ENCODE results near the gene ARID1B. TPM values are rescaled to one million over a fixed set of nuclear protein-coding genes. Genes with fewer than 3 reads are reported as not detected.

The ARID1B gene
- total RNA-seq, 1 donor from 2014 or later = 43.4 TPM

- H3K4me3 ChIP-seq = no peak overlapping the region
- no peak for TF ChIP-seq CTCF (IDR thresholded peaks at IDR 0.05; ENCODE audit: borderline replicate concordance)
- peaks cover 96% of the 10 kb centered on the region for H3K4me1 ChIP-seq
- no peaks in the 10 kb centered on the region for H3K27me3 ChIP-seq (ENCODE audit: low read depth)
- DNase-seq = no peak
- H3K27ac ChIP-seq (replicated peaks) = no peak overlapping the region
- no peaks in the 10 kb centered on the region for H3K36me3 ChIP-seq
- intact Hi-C loops (cut with micrococcal nuclease) = no loop called here
- H3K9me3 ChIP-seq (replicated peaks) = no peaks in the 10 kb centered on the region
Observed at GRCh38 chr6:156884306-156884705, 107.1 kb downstream of the ARID1B start.

DNA sequence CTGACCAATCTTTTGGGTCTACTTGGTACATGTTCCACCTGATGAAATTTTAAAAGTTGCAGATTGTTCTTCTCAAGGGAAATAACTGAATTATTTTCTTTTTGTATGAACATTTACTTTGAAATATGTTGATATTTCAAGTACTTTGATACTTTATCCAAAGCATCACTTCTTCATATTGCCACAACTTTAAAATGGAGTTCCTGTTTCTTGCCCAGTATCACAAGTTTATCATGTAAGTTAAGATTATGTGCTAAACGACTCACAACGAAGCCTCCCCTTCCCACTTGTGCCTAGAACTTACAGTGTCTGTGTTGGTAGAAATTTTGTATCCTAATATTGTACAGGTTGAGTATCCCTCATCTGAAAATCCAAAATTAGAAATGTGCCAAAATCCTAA, 108.4 kb downstream of the ARID1B start:
- no peaks in the 10 kb centered on the region for H3K36me3 ChIP-seq
- peaks cover 98% of the 10 kb centered on the region for H3K4me1 ChIP-seq
- no peak for DNase-seq
- H3K27me3 ChIP-seq (ENCODE audit: low read depth) = no peaks in the 10 kb centered on the region
- peak overlapping the region; percentile 73 for H3K27ac ChIP-seq (replicated peaks)
- no peak overlapping the region for H3K4me3 ChIP-seq
- no peak for TF ChIP-seq CTCF (IDR thresholded peaks at IDR 0.05; ENCODE audit: borderline replicate concordance)
- H3K9me3 ChIP-seq (replicated peaks) = no peaks in the 10 kb centered on the region
- intact Hi-C loops (cut with micrococcal nuclease) = no loop called here

GRCh38 chr6:156886409-156886808, 109.2 kb downstream of the ARID1B start:
- TF ChIP-seq CTCF (IDR thresholded peaks at IDR 0.05; ENCODE audit: borderline replicate concordance) = no peak
- Histone ChIP-seq H3K4me3 (no peak overlapping the region), H3K4me1 (peaks cover 98% of the 10 kb centered on the region), H3K27me3 (ENCODE audit: low read depth) (no peaks in the 10 kb centered on the region), H3K36me3 (no peaks in the 10 kb centered on the region), H3K9me3 (replicated peaks) (no peaks in the 10 kb centered on the region), H3K27ac (replicated peaks) (peak overlapping the region; percentile 73)
- no peak for DNase-seq
- intact Hi-C loops (cut with micrococcal nuclease) = no loop called here

DNA sequence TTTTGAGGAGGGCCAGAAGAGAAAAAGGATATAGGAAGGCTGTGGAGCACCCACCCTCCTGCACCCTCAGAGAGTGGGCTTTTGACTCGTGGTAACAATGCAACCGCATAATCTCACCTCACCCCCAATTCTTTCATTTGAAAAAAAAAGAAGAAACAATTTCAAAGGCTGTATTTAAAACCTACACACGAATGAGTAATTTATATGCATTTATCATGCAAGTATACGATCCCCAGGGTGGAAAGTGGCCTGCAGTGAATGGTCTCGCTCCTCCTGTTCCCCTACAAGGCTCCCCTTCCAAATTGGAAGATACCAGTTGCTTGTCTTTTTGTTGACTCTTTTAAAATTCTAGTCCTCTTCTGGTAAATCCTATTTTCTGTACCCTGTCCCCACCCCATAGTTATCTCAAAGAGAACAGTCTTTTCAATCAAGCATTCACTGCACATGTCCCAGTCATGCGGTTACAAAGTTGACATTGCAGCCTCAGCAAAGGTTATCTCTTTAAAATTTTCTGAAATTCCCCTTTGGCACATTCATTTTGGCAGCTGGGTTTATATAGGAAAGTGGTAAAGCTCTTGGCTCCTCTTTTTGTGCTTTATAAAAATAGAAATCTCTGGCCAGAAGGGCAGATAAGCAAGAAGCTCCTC, 110.6 kb downstream of the ARID1B start:
- intact Hi-C loops (cut with micrococcal nuclease) = no loop called here
- TF ChIP-seq CTCF (IDR thresholded peaks at IDR 0.05; ENCODE audit: borderline replicate concordance) = no peak
- Histone ChIP-seq H3K9me3 (replicated peaks) (no peaks in the 10 kb centered on the region), H3K36me3 (no peaks in the 10 kb centered on the region), H3K27me3 (ENCODE audit: low read depth) (no peaks in the 10 kb centered on the region), H3K27ac (replicated peaks) (peak overlapping the region; percentile 73), H3K4me1 (peaks cover 88% of the 10 kb centered on the region), H3K4me3 (no peak overlapping the region)
- no peak for DNase-seq

- Histone ChIP-seq H3K27ac (replicated peaks) (peak overlapping the region; percentile 73), H3K4me3 (no peak overlapping the region), H3K27me3 (ENCODE audit: low read depth) (no peaks in the 10 kb centered on the region), H3K4me1 (peaks cover 79% of the 10 kb centered on the region), H3K36me3 (no peaks in the 10 kb centered on the region), H3K9me3 (replicated peaks) (no peaks in the 10 kb centered on the region)
- no peak for TF ChIP-seq CTCF (IDR thresholded peaks at IDR 0.05; ENCODE audit: borderline replicate concordance)
- no peak for DNase-seq
- intact Hi-C loops (cut with micrococcal nuclease) = no loop called here
Observed at GRCh38 chr6:156889469-156889868, 112.3 kb downstream of the ARID1B start.
